ENCODE data around the gene PTPN4.

The PTPN4 gene

DNA sequence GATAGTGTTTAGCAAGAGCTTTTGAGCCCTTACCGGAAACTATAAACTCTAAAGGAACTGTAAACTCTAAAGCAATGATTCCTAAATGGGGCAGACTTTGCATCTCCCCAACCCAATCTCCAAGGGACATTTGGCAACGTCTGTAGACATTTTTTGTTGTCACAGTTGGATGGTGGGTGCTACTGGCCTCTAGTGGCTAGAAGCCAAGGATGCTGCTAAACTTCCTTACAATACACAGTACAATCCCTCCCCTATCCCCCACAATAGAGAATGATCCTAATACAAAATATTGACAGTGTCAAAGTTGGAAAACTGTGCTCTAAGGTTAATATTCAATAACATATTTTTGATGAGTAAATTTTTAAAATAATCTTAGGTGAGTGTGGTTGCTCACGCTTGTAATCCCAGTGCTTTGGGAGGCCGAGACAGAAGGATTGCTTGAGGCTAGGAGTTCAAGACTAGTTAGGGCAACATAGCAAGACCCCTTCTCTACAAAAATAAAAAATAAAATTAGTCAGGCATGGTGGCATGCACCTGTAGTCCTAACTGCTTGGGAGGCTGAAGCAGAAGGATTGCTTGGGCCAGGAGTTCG lies 66.7 kb downstream of the PTPN4 start:
- Histone ChIP-seq H3K27ac (ENCODE audit: low read depth, low read length) (no peak overlapping the region), H3K4me3 (ENCODE audit: low read depth, low read length) (no peak overlapping the region), H3K79me2 (ENCODE audit: control insufficient read depth, insufficient read depth, low read length, unreplicated experiment) (no peaks in the 10 kb centered on the region), H2AFZ (ENCODE audit: low read length, unreplicated experiment) (no peak overlapping the region), H3K27me3 (ENCODE audit: insufficient read depth, low read length) (no peaks in the 10 kb centered on the region), H3K4me1 (ENCODE audit: control insufficient read depth, insufficient read depth, low read length, unreplicated experiment) (peaks cover 30% of the 10 kb centered on the region), H3K36me3 (ENCODE audit: insufficient read depth, low read length) (no peaks in the 10 kb centered on the region)

DNA sequence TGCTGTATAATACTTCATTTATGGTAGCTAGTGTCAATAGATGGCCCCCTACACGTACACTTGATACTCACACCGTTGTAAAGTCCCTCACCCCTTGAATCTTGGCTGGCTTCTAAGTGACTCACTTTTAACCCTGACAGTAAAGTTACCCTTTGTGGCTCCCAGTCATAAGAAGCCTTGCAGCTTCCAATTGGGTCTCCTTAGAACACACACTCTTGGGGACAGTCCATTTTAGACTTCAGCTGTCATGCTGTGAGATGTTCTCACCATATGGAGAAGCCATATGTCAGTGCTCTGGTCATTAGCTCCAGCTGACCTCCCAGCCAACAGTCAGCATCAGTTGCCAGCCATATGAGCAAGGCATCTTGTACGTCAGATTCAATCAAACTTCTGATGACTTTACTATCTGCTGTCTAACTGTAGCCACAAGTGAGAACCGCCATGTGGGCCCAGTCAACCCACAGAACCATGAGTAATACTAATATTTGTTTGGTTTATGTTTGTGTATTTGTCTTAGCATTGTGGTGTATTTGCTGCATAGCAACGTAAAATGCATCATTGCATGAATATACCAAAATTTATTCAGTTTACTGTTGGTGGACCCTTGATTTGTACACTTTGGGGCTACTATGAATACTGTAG lies 68.3 kb downstream of the PTPN4 start:
- no peak overlapping the region for H3K4me3 ChIP-seq (ENCODE audit: low read depth, low read length)
- no peak overlapping the region for H3K27ac ChIP-seq (ENCODE audit: low read depth, low read length)
- H3K36me3 ChIP-seq (ENCODE audit: insufficient read depth, low read length), result no peaks in the 10 kb centered on the region
- no peak overlapping the region for H2AFZ ChIP-seq (ENCODE audit: low read length, unreplicated experiment)
- H3K79me2 ChIP-seq (ENCODE audit: control insufficient read depth, insufficient read depth, low read length, unreplicated experiment), result no peaks in the 10 kb centered on the region
- peaks cover 24% of the 10 kb centered on the region for H3K4me1 ChIP-seq (ENCODE audit: control insufficient read depth, insufficient read depth, low read length, unreplicated experiment)
- no peaks in the 10 kb centered on the region for H3K27me3 ChIP-seq (ENCODE audit: insufficient read depth, low read length)

GRCh38 chr2:119836455-119837142 lies 76.9 kb downstream of the PTPN4 start:
- no peak overlapping the region for H2AFZ ChIP-seq (ENCODE audit: low read length, unreplicated experiment)
- H3K79me2 ChIP-seq (ENCODE audit: control insufficient read depth, insufficient read depth, low read length, unreplicated experiment), result no peaks in the 10 kb centered on the region
- peaks cover 3% of the 10 kb centered on the region for H3K4me1 ChIP-seq (ENCODE audit: control insufficient read depth, insufficient read depth, low read length, unreplicated experiment)
- no peak overlapping the region for H3K4me3 ChIP-seq (ENCODE audit: low read depth, low read length)
- no peaks in the 10 kb centered on the region for H3K27me3 ChIP-seq (ENCODE audit: insufficient read depth, low read length)
- no peaks in the 10 kb centered on the region for H3K36me3 ChIP-seq (ENCODE audit: insufficient read depth, low read length)
- no peak overlapping the region for H3K27ac ChIP-seq (ENCODE audit: low read depth, low read length)

- Histone ChIP-seq H3K27me3 (ENCODE audit: insufficient read depth, low read length) (no peaks in the 10 kb centered on the region), H3K4me3 (ENCODE audit: low read depth, low read length) (no peak overlapping the region), H3K4me1 (ENCODE audit: control insufficient read depth, insufficient read depth, low read length, unreplicated experiment) (peaks cover 4% of the 10 kb centered on the region), H3K36me3 (ENCODE audit: insufficient read depth, low read length) (no peaks in the 10 kb centered on the region), H2AFZ (ENCODE audit: low read length, unreplicated experiment) (no peak overlapping the region), H3K27ac (ENCODE audit: low read depth, low read length) (no peak overlapping the region), H3K79me2 (ENCODE audit: control insufficient read depth, insufficient read depth, low read length, unreplicated experiment) (no peaks in the 10 kb centered on the region)
Measured at GRCh38 chr2:119837350-119837749, 77.6 kb downstream of the PTPN4 start.

GRCh38 chr2:119837759-119838158 lies 78.0 kb downstream of the PTPN4 start:
- Histone ChIP-seq H3K36me3 (ENCODE audit: insufficient read depth, low read length) (no peaks in the 10 kb centered on the region), H3K27ac (ENCODE audit: low read depth, low read length) (no peak overlapping the region), H3K27me3 (ENCODE audit: insufficient read depth, low read length) (no peaks in the 10 kb centered on the region), H3K4me3 (ENCODE audit: low read depth, low read length) (no peak overlapping the region), H3K4me1 (ENCODE audit: control insufficient read depth, insufficient read depth, low read length, unreplicated experiment) (peaks cover 4% of the 10 kb centered on the region), H3K79me2 (ENCODE audit: control insufficient read depth, insufficient read depth, low read length, unreplicated experiment) (no peaks in the 10 kb centered on the region), H2AFZ (ENCODE audit: low read length, unreplicated experiment) (no peak overlapping the region)

DNA sequence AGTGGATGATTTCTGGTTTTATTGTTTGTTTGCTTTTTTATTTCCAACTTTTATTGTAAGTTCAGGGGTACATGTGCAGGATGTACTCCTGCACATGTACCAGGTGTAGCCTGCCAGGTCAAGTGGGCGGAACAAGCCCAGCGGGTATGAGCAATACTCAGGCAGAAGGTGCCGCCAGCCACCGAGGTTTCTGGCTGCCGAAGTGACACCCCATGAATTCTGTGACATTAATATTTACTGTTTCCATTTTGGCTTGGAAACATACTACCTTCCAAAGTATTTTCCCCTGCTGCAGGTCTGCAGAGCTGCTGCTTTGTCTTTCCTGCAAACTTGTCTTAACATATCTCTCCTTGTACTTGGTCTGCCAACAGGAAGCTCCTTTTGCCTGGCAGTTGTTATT lies 78.5 kb downstream of the PTPN4 start:
- no peaks in the 10 kb centered on the region for H3K36me3 ChIP-seq (ENCODE audit: insufficient read depth, low read length)
- no peak overlapping the region for H2AFZ ChIP-seq (ENCODE audit: low read length, unreplicated experiment)
- no peak overlapping the region for H3K27ac ChIP-seq (ENCODE audit: low read depth, low read length)
- H3K27me3 ChIP-seq (ENCODE audit: insufficient read depth, low read length), result no peaks in the 10 kb centered on the region
- no peak overlapping the region for H3K4me3 ChIP-seq (ENCODE audit: low read depth, low read length)
- no peaks in the 10 kb centered on the region for H3K79me2 ChIP-seq (ENCODE audit: control insufficient read depth, insufficient read depth, low read length, unreplicated experiment)
- H3K4me1 ChIP-seq (ENCODE audit: control insufficient read depth, insufficient read depth, low read length, unreplicated experiment), result peaks cover 4% of the 10 kb centered on the region

DNA sequence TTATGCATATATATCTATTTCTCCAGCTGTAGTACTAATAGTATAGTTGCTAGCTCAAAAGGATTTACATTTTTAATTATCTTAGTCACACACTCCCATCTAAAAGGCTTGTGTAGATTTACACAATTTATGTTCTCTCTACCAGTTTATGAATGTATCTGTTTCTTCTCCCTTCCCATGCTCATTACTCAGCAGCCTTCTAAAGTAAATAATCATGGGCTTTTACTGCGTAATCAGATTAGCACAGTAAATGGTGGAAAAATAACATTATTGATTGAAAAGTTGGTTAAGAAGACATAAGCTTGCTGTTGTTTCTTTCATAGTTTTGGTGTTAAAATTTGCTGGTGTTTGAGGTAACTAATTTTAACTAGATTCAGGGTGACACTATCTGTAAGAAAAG lies 81.8 kb downstream of the PTPN4 start:
- Histone ChIP-seq H3K36me3 (ENCODE audit: insufficient read depth, low read length) (no peaks in the 10 kb centered on the region), H2AFZ (ENCODE audit: low read length, unreplicated experiment) (no peak overlapping the region), H3K79me2 (ENCODE audit: control insufficient read depth, insufficient read depth, low read length, unreplicated experiment) (no peaks in the 10 kb centered on the region), H3K4me3 (ENCODE audit: low read depth, low read length) (no peak overlapping the region), H3K27ac (ENCODE audit: low read depth, low read length) (no peak overlapping the region), H3K27me3 (ENCODE audit: insufficient read depth, low read length) (no peaks in the 10 kb centered on the region), H3K4me1 (ENCODE audit: control insufficient read depth, insufficient read depth, low read length, unreplicated experiment) (peaks cover 4% of the 10 kb centered on the region)

- Histone ChIP-seq H3K36me3 (ENCODE audit: insufficient read depth, low read length) (no peaks in the 10 kb centered on the region), H3K4me3 (ENCODE audit: low read depth, low read length) (no peak overlapping the region), H3K27me3 (ENCODE audit: insufficient read depth, low read length) (no peaks in the 10 kb centered on the region), H2AFZ (ENCODE audit: low read length, unreplicated experiment) (no peak overlapping the region), H3K4me1 (ENCODE audit: control insufficient read depth, insufficient read depth, low read length, unreplicated experiment) (peaks cover 4% of the 10 kb centered on the region), H3K27ac (ENCODE audit: low read depth, low read length) (no peak overlapping the region), H3K79me2 (ENCODE audit: control insufficient read depth, insufficient read depth, low read length, unreplicated experiment) (peaks cover 3% of the 10 kb centered on the region)
Measured at GRCh38 chr2:119846021-119846420, 86.3 kb downstream of the PTPN4 start.

- no peak overlapping the region for H3K4me3 ChIP-seq (ENCODE audit: low read depth, low read length)
- no peaks in the 10 kb centered on the region for H3K4me1 ChIP-seq (ENCODE audit: control insufficient read depth, insufficient read depth, low read length, unreplicated experiment)
- no peaks in the 10 kb centered on the region for H3K27me3 ChIP-seq (ENCODE audit: insufficient read depth, low read length)
- no peak overlapping the region for H2AFZ ChIP-seq (ENCODE audit: low read length, unreplicated experiment)
- H3K79me2 ChIP-seq (ENCODE audit: control insufficient read depth, insufficient read depth, low read length, unreplicated experiment), result peaks cover 3% of the 10 kb centered on the region
- peaks cover 6% of the 10 kb centered on the region; the same call in 1 of the 2 replicates for H3K36me3 ChIP-seq (ENCODE audit: insufficient read depth, low read length)
- H3K27ac ChIP-seq (ENCODE audit: low read depth, low read length), result no peak overlapping the region
Measured at GRCh38 chr2:119849838-119850565, 90.3 kb downstream of the PTPN4 start.

DNA sequence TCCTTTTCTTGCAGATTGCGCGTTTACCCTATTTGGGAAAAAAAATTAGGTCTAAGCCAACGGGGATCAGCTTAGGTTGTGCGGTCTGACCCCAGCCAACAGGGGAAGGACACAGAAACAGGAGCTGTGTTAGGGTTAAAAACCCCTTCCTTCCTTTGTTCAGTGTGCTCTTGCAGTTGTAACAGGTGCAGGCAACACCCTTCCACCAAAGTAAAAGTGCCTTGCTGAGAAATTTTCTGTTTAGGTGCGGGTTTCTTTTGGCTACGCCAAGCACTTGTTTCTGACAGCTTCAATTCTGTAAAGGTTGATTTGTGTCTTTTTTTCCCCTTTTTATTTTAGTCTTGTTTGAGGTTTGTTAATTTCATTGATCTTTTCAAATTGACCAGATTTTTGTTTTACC lies 92.5 kb downstream of the PTPN4 start:
- Histone ChIP-seq H2AFZ (ENCODE audit: low read length, unreplicated experiment) (no peak overlapping the region), H3K4me1 (ENCODE audit: control insufficient read depth, insufficient read depth, low read length, unreplicated experiment) (no peaks in the 10 kb centered on the region), H3K36me3 (ENCODE audit: insufficient read depth, low read length) (peaks cover 6% of the 10 kb centered on the region; the same call in 1 of the 2 replicates), H3K4me3 (ENCODE audit: low read depth, low read length) (no peak overlapping the region), H3K27me3 (ENCODE audit: insufficient read depth, low read length) (no peaks in the 10 kb centered on the region), H3K27ac (ENCODE audit: low read depth, low read length) (no peak overlapping the region), H3K79me2 (ENCODE audit: control insufficient read depth, insufficient read depth, low read length, unreplicated experiment) (peaks cover 3% of the 10 kb centered on the region)
